ENCODE data around the gene MFAP5. TPM values are rescaled to one million over a fixed set of nuclear protein-coding genes. Genes with fewer than 3 reads are reported as not detected.
A peak's percentile ranks its signal among the peaks of the same experiment; 100 is the strongest.

The MFAP5 gene
- polyA plus RNA-seq, 3 donors: not detected

GRCh38 chr12:8644345-8645248 is 18.0 kb downstream of the MFAP5 start:
- peaks cover 2% of the 10 kb centered on the region for H3K4me1 Mint-ChIP-seq
- peak in 1 of 3 donors; percentile 34 for DNase-seq
- H3K4me3 ChIP-seq (replicated peaks in 1 of 3; ENCODE audit: low read depth in 2 of 3, low read length in 3 of 3): no peak overlapping the region

GRCh38 chr12:8642775-8643174 is 19.9 kb downstream of the MFAP5 start:
- H3K9me3 ChIP-seq (replicated peaks in 1 of 2; ENCODE audit: control insufficient read depth in 1 of 2, insufficient read depth in 1 of 2, low read length in 2 of 2): no peaks in the 10 kb centered on the region
- Mint-ChIP-seq H3K4me1 (peaks cover 2% of the 10 kb centered on the region), H3K27ac (no peak overlapping the region), H3K9me3 (peaks cover 0 to 6% (median 0%) of the 10 kb centered on the region in 7 donors), H3K4me3 (no peak overlapping the region), H3K36me3 (no peaks in the 10 kb centered on the region), H3K27me3 (ENCODE audit: low read depth in 3 of 3) (peaks cover 2 to 11% (median 5%) of the 10 kb centered on the region in 3 donors)
- H3K4me1 ChIP-seq (ENCODE audit: control insufficient read depth in 1 of 2, insufficient read depth in 2 of 2, low read length in 2 of 2): no peaks in the 10 kb centered on the region
- H3K4me2 ChIP-seq (replicated peaks; ENCODE audit: extremely low read depth, low read length, poor library complexity, severe bottlenecking): no peak overlapping the region
- H3K27ac ChIP-seq (ENCODE audit: low read depth in 1 of 2, low read length in 2 of 2): no peak overlapping the region
- no CpG with 5 or more reads among the region's 1 CpG for WGBS (ENCODE audit: insufficient coverage)
- no peaks in the 10 kb centered on the region for H4K20me1 ChIP-seq (ENCODE audit: insufficient read depth, low read length)
- no peaks in the 10 kb centered on the region for H3K27me3 ChIP-seq (ENCODE audit: control insufficient read depth in 2 of 2, insufficient read depth in 2 of 2, low read length in 2 of 2)
- H3K9ac ChIP-seq (ENCODE audit: insufficient read depth, low read length, poor library complexity, severe bottlenecking): no peak overlapping the region
- TF ChIP-seq CTCF (IDR thresholded peaks at IDR 0.05): no peak
- no peaks in the 10 kb centered on the region for H3K36me3 ChIP-seq (replicated peaks in 1 of 2; ENCODE audit: control insufficient read depth in 1 of 2, insufficient read depth in 2 of 2, low read length in 2 of 2)
- DNase-seq: no peak
- intact Hi-C loops (cut with micrococcal nuclease): no loop called here
- no peaks in the 10 kb centered on the region for H3K79me2 ChIP-seq (ENCODE audit: insufficient read depth, low read length)
- H2AFZ ChIP-seq (ENCODE audit: insufficient read depth, low read depth, low read length, poor library complexity, severe bottlenecking): no peak overlapping the region
- no peak overlapping the region for H3K4me3 ChIP-seq (replicated peaks in 1 of 3; ENCODE audit: low read depth in 2 of 3, low read length in 3 of 3)

More at GRCh38 chr12:8644345-8645248, 18.0 kb downstream of the MFAP5 start:
- Histone ChIP-seq H2AFZ (ENCODE audit: insufficient read depth, low read depth, low read length, poor library complexity, severe bottlenecking) (peak overlapping the region; percentile 52), H3K4me1 (ENCODE audit: control insufficient read depth in 1 of 2, insufficient read depth in 2 of 2, low read length in 2 of 2) (no peaks in the 10 kb centered on the region), H3K9ac (ENCODE audit: insufficient read depth, low read length, poor library complexity, severe bottlenecking) (no peak overlapping the region), H3K4me2 (replicated peaks; ENCODE audit: extremely low read depth, low read length, poor library complexity, severe bottlenecking) (no peak overlapping the region), H3K9me3 (replicated peaks in 1 of 2; ENCODE audit: control insufficient read depth in 1 of 2, insufficient read depth in 1 of 2, low read length in 2 of 2) (no peaks in the 10 kb centered on the region), H3K36me3 (replicated peaks in 1 of 2; ENCODE audit: control insufficient read depth in 1 of 2, insufficient read depth in 2 of 2, low read length in 2 of 2) (no peaks in the 10 kb centered on the region), H3K79me2 (ENCODE audit: insufficient read depth, low read length) (no peaks in the 10 kb centered on the region), H3K27ac (ENCODE audit: low read depth in 1 of 2, low read length in 2 of 2) (no peak overlapping the region), H3K27me3 (ENCODE audit: control insufficient read depth in 2 of 2, insufficient read depth in 2 of 2, low read length in 2 of 2) (no peaks in the 10 kb centered on the region), H4K20me1 (ENCODE audit: insufficient read depth, low read length) (no peaks in the 10 kb centered on the region)
- Mint-ChIP-seq H3K27me3 (ENCODE audit: low read depth in 3 of 3) (peaks cover 2 to 11% (median 7%) of the 10 kb centered on the region in 3 donors), H3K27ac (peak overlapping the region in 1 of 7 donors; percentile 2), H3K9me3 (peaks cover 0 to 6% (median 0%) of the 10 kb centered on the region in 7 donors), H3K36me3 (no peaks in the 10 kb centered on the region), H3K4me3 (no peak overlapping the region)
- WGBS (ENCODE audit: insufficient coverage): no CpG with 5 or more reads among the region's 5 CpGs
- intact Hi-C loops (cut with micrococcal nuclease): no loop called here
- TF ChIP-seq CTCF (IDR thresholded peaks at IDR 0.05): no peak

Measured in CD14-positive monocyte (primary cell).